GM19328 (cell line): ENCODE results near the gene THEMIS.

ENCODE experiments used
- ATAC-seq: cut with Tn5 transposase; IDR thresholded peaks from one replicate; pipeline ENCODE4 v1.9.1; 2021; ENCODE audit warnings: mild to moderate bottlenecking, moderate library complexity; ENCODE audit not compliant: unreplicated experiment

THEMIS gene

DNA sequence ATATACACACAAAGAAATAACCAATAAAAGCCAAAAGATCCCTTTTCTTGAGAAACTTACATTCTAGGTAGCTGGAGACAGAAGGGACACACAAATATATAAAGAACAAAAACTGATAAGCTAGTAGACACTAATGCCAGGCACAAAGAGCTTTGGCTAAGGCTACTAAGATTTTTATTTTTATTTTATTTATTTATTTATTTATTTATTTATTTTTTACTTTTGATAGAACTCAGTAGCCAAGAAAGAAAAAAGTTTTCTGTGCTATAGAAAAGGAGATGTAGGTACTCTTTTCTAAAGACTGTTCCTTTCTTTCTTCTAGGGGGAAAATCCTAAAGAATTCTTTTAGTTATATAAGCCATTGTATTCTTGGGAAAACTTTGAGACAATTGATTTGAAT is 34.1 kb downstream of the THEMIS start:
- ATAC-seq, result no peak

DNA sequence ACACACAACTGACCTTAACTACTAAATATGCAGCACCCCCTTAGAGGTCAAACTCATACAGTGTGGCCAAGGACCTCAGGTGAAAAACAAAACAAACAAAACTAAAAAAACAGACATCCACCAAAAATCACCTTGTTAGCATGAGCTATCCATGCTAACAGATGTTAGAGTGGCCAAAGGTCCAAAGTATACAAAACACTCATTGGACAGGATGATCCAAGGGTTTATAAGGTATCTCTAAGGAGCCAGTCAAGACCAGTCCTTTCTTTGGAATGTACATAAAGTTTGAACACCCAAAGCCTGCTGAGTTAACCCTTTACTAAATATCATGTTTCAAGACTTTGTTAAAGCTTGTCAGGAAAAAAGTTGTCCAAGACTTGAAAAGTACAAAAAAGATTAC is 35.8 kb downstream of the THEMIS start:
- no peak for ATAC-seq

DNA sequence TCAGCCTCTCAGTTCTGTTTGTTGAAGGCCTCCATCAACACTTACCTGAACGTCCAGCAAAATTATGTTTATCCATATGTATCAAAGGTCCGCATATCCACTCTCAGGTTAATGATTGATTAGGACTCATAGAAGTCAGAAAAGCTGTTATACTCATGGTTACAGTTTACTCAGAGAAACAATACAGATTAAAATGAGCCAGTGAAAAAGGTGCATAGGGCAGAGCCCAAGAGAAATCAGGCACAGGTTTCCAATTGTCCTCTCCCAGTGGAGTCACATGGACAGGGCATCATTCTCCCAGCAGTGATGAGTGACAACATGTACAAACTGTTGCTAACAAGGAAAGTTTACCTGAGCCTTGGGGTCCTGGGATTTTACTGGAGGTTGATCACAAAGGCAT is 36.2 kb downstream of the THEMIS start:
- no peak for ATAC-seq

DNA sequence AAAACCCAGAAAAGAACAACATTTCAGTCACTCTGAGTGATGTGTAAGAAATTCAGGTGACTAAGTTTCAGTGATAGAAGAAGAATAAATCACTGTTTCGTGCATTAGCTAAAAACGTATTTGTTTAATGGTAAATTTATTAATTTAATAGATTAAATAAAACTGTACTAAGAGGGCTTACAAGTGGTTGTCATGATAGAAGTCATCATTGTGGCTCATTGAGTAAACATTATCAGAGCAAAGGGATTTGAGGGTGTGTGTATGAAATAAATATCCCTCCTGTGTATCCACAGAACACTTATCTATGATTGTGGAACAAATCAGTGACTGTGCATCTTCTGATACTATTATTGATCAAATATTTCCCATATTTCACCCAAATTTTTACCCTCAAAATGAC is 40.1 kb downstream of the THEMIS start:
- no peak for ATAC-seq

- no peak for ATAC-seq
Measured at GRCh38 chr6:127859956-127860355, 40.9 kb downstream of the THEMIS start.

DNA sequence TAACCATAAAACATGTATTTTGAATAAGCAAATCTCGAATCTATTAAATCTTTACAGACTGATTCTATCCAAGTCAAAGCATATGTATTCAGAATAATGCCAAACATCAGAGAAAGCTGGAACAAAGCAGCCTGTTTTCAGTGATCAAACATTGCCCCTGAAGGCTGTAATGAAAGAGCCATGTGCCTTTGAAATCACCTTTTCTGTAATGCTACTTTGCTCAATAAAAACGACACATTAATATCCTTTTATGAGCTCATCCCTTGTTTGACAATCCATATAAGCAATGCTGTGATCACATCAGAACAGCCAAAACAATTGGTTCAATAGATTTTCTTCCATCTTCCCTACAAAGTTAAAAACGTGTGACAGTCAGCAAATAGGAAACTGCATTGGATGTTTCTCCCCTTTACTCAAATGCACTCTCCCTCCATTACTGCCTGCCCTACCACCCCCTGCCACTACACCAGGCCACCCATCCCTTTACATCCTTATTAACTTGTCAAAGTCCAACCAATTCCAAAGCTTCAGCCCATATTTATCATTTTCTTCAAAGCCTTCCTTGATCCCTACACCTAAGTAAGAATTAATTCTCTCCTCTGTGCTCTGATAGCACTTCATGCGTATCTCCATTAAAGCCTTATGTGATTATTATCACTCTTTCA is 42.0 kb downstream of the THEMIS start:
- ATAC-seq, result no peak

DNA sequence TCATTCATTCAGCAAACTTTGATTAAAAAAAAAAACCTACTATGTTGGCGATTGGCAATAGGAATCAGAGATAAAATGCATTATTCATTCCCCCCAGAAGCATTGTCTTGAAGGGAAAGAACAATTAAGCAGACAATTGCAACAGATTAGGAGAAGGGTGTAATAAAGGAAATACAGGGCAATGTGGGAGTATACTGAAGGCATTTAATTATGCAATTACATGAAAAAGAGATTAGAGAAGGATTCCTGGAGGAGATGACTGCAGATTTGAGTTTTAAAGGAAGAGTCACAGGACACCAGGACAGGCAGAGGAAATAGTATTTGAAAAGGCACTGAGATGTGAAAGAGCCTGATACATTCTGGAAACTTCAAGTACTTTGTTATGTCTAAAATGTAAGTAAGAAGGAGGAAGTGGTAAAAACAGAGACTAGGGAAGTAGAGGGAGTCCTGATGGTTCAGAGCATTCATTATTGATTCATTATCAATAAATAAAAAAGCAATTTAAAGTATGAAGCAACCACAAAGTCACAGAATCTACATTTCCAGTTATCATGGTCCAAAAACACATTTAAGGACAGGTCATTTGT is 43.7 kb downstream of the THEMIS start:
- no peak for ATAC-seq

GRCh38 chr6:127855542-127856159 is 45.2 kb downstream of the THEMIS start:
- no peak for ATAC-seq

- no peak for ATAC-seq
Measured at GRCh38 chr6:127854009-127854408, 46.8 kb downstream of the THEMIS start.

DNA sequence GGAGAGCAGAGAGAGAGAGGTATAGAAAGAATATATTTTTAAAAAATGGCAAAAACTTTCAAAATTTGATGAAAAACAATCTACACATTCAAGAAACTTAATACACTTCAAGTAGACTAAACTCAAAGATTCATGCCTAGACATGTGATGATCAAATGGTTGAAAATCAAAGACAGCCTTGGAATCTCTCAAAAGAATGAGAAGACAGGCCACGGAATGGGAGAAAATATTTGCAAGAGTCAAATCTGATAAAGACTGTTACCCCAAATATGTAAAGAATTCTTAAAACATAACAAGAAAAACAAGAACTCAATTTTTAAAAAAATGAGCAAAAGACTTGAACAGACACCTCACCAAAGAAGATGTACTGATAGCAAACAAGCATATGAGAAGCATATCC is 49.7 kb downstream of the THEMIS start:
- no peak for ATAC-seq

DNA sequence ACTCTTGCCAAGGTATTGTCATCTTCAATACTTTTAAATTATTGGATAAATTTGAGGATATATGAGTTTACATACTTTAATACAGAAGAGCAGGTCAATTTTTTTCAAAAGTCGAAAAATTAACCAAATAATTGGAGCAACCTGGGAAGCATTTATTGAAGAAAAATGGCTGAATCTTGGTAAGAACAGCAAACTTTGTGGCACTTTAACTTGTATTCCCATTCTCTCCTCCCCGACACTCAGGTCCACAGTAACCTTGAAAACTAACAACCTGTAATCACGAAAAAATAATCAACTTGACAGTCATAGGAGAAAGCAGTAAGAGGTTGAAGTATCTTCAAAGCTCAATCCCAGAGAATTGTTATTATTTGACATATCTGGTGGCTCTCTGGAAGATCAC is 55.6 kb downstream of the THEMIS start:
- ATAC-seq, result no peak

- ATAC-seq, result no peak
Measured at GRCh38 chr6:127844529-127844928, 56.3 kb downstream of the THEMIS start.

GRCh38 chr6:127843582-127843981 is 57.3 kb downstream of the THEMIS start:
- no peak for ATAC-seq

- no peak for ATAC-seq
Measured at GRCh38 chr6:127842562-127842961, 58.3 kb downstream of the THEMIS start.

DNA sequence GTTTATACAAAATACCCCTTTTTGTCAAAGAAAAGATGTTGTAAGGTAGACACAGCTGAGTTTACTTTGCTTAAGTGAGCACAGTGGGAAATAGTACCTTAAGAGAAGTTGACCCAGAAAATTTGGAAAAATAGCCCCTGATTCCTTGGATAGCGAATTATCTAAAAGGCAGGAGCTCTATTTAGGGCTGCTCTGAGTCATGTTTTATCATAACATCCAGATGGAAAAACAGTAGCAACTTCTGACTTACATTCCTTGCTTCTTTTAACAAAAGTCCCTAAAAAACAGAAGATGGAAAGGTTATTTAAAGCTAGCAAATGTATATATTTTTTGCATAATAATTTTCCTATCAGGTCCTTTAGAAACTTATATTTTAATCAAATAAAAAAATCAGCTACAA is 59.0 kb downstream of the THEMIS start:
- no peak for ATAC-seq

GRCh38 chr6:127834136-127834535 is 66.7 kb downstream of the THEMIS start:
- ATAC-seq, result no peak

DNA sequence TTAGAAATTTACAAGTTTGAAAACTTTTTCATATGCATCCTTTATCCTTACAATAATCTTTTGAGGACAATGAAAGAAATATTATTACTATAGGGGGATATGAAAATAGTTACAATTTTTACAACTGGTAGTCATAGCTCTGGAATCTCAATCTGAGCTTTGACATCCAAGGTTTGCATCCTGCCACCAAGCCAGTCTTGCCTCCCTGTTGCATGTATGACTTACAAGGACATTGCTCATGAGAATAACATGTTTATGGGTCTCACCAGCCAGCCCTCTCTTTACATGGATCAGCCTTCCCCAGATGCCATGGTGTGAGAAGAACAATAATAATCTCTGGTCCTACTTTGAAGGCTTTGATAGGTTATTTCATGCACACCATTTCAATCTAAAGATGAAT is 67.5 kb downstream of the THEMIS start:
- no peak for ATAC-seq

- ATAC-seq, result no peak
Measured at GRCh38 chr6:127832381-127832780, 68.5 kb downstream of the THEMIS start.

- ATAC-seq, result no peak
Measured at GRCh38 chr6:127824061-127824460, 76.8 kb downstream of the THEMIS start.

- no peak for ATAC-seq
Measured at GRCh38 chr6:127821431-127821830, 79.4 kb downstream of the THEMIS start.

GRCh38 chr6:127818149-127818548 is 82.7 kb downstream of the THEMIS start:
- no peak for ATAC-seq

GRCh38 chr6:127816643-127817042 is 84.2 kb downstream of the THEMIS start:
- ATAC-seq, result no peak

DNA sequence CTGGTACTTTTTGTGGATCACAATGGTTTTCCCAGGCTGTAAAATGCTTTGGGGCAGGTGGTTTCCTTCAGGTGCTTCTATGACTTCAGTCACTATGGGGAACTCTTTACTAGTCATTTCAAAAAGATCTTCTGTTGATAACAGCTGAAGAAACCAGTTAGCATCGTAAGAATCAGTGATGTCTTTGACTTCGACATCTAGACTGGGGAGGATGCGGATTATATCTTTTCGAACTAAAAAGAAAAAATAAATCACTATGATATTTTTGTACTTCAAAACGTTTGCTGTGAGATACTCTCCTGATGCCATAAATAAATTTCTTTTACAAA is 87.2 kb downstream of the THEMIS start:
- no peak for ATAC-seq
